Fibroblast of lung (primary cell): ENCODE measurements around the gene RTL10.

Source experiments
- CTCF ChIP-seq, 2 donors: IDR thresholded peaks in 1 of 2; conservative IDR thresholded peaks in 1 of 2; 1 replicate in 1 of 2; 2 replicates in 1 of 2; pipeline ENCODE4 v1.5.1; 2011 to 2012; ENCODE audit warnings: low read length in 2 of 2, control low read depth in 1 of 2, inconsistent platforms in 1 of 2, low read depth in 1 of 2, mild to moderate bottlenecking in 1 of 2
- EZH2 ChIP-seq: IDR thresholded peaks from 2 replicates; pipeline ENCODE4 v1.5.1; 2012; ENCODE audit warnings: low read length, control low read depth, mild to moderate bottlenecking; ENCODE audit errors: missing control alignments

DNA sequence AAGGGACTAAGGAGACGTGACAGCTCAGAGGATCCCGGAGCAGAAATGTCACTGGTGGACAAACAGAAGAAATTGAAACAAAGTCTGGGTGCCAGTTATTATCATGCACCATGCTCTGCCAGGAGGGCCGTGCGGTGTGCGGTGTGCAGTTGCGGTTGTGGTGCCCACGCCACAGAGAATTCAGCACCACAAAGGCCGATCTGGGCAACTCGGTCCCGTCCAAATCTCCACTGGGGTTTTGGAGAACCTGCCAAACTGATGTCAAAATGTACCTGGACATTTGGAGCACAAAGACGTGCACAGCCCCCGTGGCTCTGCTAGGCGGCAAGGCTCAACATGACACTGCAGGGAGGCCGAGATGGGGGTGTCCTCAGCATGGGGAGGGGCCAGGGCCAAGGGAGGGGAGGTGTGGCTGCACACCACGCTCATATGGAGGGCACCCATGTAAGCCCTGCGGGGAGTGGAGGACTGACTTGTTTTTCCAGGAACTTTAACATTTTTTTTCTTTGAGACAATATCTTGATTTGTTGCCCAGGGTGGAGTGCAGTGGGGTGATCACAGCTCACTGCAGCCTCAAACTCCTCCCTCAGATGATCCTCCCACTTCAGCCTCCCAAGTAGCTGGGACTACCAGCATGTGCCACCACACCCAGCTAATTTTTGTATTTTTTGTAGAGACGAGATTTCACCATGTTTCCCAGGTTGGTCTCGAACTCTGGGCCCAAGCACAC is 39.4 kb downstream of the RTL10 start:
- no peak for TF ChIP-seq CTCF (conservative IDR thresholded peaks at IDR 0.05 in 1 of 2, IDR thresholded peaks at IDR 0.05 in 1 of 2; ENCODE audit: low read depth in 1 of 2, low read length in 2 of 2)
- TF ChIP-seq EZH2: no peak
